ENCODE data around the gene UBQLN4. TPM values are rescaled to one million over a fixed set of nuclear protein-coding genes. Genes with fewer than 3 reads are reported as not detected.

UBQLN4 gene
- total RNA-seq, 2 donors from 2014 or later = 14.6 to 25.9 TPM

- Histone ChIP-seq H3K36me3 (no peaks in the 10 kb centered on the region), H3K27ac (no peak overlapping the region), H3K4me1 (no peaks in the 10 kb centered on the region), H3K9me3 (no peaks in the 10 kb centered on the region), H3K27me3 (no peaks in the 10 kb centered on the region), H3K4me3 (no peak overlapping the region)
- no peak for DNase-seq (ENCODE audit: low spot score)
- TF ChIP-seq CTCF (IDR thresholded peaks at IDR 0.05) = no peak
Observed at GRCh38 chr1:156064615-156065014, 11.0 kb upstream of the UBQLN4 start.

- no peaks in the 10 kb centered on the region for H3K36me3 ChIP-seq
- H3K4me1 ChIP-seq = no peaks in the 10 kb centered on the region
Observed at GRCh38 chr1:156063997-156064285, 10.3 kb upstream of the UBQLN4 start.

GRCh38 chr1:156062189-156062588, 8.6 kb upstream of the UBQLN4 start:
- H3K4me1 ChIP-seq = no peaks in the 10 kb centered on the region
- TF ChIP-seq CTCF (IDR thresholded peaks at IDR 0.05) = no peak
- no peak overlapping the region for H3K27ac ChIP-seq
- no peak overlapping the region for H3K4me3 ChIP-seq
- H3K36me3 ChIP-seq = no peaks in the 10 kb centered on the region
- no peaks in the 10 kb centered on the region for H3K9me3 ChIP-seq
- no peaks in the 10 kb centered on the region for H3K27me3 ChIP-seq
- no peak for DNase-seq (ENCODE audit: low spot score)

More at GRCh38 chr1:156063997-156064285, 10.3 kb upstream of the UBQLN4 start:
- DNase-seq (ENCODE audit: low spot score) = no peak
- Histone ChIP-seq H3K4me3 (no peak overlapping the region), H3K27me3 (no peaks in the 10 kb centered on the region), H3K9me3 (no peaks in the 10 kb centered on the region), H3K27ac (no peak overlapping the region)
- no peak for TF ChIP-seq CTCF (IDR thresholded peaks at IDR 0.05)

DNA sequence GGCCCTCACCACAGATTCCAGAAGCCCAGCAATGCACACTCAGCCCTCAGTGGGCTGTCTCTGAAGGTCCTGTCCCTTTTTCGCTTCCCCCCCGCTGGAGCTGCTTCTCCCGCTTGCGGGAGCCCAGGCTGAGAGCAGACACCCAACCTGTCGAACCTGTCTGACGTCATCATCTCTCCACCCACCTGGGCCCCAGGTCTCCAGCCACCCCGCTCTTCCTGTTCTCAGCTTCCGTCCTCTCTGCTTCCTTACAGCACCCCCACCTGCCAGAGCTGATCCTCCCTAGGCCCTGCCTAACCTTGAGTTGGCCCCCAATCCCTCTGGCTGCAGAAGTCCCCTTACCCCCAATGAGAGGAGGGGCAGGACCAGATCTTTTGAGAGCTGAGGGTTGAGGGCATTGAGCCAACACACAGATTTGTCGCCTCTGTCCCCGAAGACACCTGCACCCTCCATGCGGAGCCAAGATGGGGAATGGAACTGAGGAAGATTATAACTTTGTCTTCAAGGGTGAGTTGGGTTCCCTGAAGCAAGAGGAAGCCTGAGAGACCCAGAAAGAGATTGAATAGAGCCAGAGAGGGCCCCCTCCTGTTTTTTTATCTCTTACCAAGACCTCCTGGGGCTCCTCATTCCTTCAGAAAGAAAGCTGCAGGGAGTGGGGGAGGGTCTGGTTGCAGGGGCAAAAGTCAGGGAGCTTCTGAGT, 7.5 kb upstream of the UBQLN4 start, which contains the start of gene RAB25:
TSS of gene RAB25 (plus strand) at position 224 of the 700 bp plus-strand sequence. CDS start at position 465, 241 bp downstream.
- H3K27ac ChIP-seq = no peak within 1 kb of the TSS
- H3K27me3 ChIP-seq = no peaks in the 10 kb centered on the region
- H3K9me3 ChIP-seq = no peaks in the 10 kb centered on the region
- H3K4me3 ChIP-seq = no peak within 1 kb of the TSS
- H3K4me1 ChIP-seq = peaks cover 0 to 2% of the 10 kb centered on the region in 2 donors
- no peak for DNase-seq (ENCODE audit: low spot score)
- no peaks in the 10 kb centered on the region for H3K36me3 ChIP-seq
- TF ChIP-seq CTCF (IDR thresholded peaks at IDR 0.05) = no peak

DNA sequence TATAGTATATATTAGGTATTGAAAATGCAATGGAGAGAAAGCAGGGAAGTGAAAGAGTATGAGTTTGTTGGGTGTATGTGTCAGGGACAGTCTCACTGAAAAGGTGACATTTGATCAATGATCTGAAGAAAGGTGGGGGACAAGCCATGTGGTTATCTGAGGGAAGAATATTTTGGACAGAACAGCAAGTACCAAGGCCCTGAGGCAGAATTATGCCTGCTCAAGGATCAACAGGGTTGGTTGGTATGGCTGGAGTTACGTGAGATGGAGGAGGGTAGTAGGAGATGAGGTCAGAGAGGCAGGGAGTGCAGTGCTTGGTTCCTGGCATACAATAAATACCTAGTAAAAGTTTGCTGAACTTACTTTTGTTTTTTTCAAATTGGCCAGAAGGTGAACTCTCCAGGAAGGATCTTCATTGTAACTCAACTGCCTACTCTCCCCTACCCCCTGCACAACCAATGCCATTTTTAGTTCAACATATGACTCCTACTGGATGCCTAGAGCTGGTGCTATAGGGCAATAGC, 2.8 kb upstream of the UBQLN4 start:
- Histone ChIP-seq H3K27ac (no peak overlapping the region), H3K36me3 (no peaks in the 10 kb centered on the region), H3K4me3 (no peak overlapping the region)

More for the DNA sequence above, 2.8 kb upstream of the UBQLN4 start:
- TF ChIP-seq CTCF (IDR thresholded peaks at IDR 0.05) = no peak
- DNase-seq (ENCODE audit: low spot score) = no peak
- peaks cover 0 to 23% of the 10 kb centered on the region in 2 donors for H3K4me1 ChIP-seq
- no peaks in the 10 kb centered on the region for H3K9me3 ChIP-seq
- H3K27me3 ChIP-seq = no peaks in the 10 kb centered on the region
